ENCODE results near the gene HS3ST4. TPM values are rescaled to one million over a fixed set of nuclear protein-coding genes. Genes with fewer than 3 reads are reported as not detected.

HS3ST4 gene
- polyA plus RNA-seq = 13.0 and 14.9 TPM in 2 replicates
- polyA minus RNA-seq = 17.5 and 17.8 TPM in 2 replicates

DNA sequence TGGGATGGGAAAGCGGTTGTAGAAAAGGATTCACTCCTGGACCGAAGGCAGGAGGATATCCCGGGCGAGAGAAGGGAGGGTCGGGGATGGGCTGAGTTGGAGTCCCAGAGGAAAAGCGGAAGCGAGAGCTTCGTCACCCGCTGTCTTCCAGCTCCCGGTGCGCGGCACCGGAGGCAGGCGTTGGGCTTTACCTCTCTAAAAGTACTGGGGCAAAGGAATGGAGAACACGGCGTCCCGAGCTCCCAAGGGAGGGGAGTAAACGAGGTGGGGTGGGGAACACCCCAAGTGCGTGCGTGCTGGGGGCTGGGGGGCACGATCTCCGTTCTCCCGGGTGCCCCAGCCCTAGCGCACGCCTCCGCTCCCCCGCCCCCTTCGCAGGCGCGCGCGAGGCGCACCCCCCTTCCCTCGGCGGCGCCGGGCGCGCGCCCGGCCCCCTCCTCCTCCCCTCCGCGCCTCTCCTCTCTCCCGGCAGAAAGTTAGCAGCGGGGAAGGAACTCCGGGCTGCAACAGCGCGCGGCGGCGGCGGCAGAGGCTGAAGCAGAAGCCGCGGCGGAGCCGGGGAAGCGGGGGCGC lies at the start of gene HS3ST4:
TSS of gene HS3ST4 (plus strand) at position 441 of the 573 bp plus-strand sequence.
- Histone ChIP-seq H3K27me3 (ENCODE audit: insufficient read depth, low read depth, low read length) (peaks cover 20% of the 10 kb centered on the region), H3K9ac (ENCODE audit: low read length) (peak within 1 kb of the TSS; percentile 77), H3K4me2 (ENCODE audit: low read length) (peak within 1 kb of the TSS; percentile 26), H3F3A (ENCODE audit: insufficient read depth, low read length, poor library complexity, severe bottlenecking) (no peaks in the 10 kb centered on the region), H2AFZ (ENCODE audit: low read depth, low read length) (no peak within 1 kb of the TSS), H3K36me3 (ENCODE audit: insufficient read depth, low read length) (no peaks in the 10 kb centered on the region), H3K4me3 (ENCODE audit: low read length) (peak within 1 kb of the TSS; percentile 69), H3K27ac (ENCODE audit: low read length) (peak within 1 kb of the TSS; percentile 19), H3K79me2 (replicated peaks; ENCODE audit: insufficient read depth, low read length) (peaks cover 21% of the 10 kb centered on the region), H3K9me3 (ENCODE audit: low read length) (no peaks in the 10 kb centered on the region), H4K20me1 (ENCODE audit: insufficient read depth) (no peaks in the 10 kb centered on the region), H3K9me2 (ENCODE audit: insufficient read depth, low read length) (no peaks in the 10 kb centered on the region)
- TF ChIP-seq, protein P1, sequence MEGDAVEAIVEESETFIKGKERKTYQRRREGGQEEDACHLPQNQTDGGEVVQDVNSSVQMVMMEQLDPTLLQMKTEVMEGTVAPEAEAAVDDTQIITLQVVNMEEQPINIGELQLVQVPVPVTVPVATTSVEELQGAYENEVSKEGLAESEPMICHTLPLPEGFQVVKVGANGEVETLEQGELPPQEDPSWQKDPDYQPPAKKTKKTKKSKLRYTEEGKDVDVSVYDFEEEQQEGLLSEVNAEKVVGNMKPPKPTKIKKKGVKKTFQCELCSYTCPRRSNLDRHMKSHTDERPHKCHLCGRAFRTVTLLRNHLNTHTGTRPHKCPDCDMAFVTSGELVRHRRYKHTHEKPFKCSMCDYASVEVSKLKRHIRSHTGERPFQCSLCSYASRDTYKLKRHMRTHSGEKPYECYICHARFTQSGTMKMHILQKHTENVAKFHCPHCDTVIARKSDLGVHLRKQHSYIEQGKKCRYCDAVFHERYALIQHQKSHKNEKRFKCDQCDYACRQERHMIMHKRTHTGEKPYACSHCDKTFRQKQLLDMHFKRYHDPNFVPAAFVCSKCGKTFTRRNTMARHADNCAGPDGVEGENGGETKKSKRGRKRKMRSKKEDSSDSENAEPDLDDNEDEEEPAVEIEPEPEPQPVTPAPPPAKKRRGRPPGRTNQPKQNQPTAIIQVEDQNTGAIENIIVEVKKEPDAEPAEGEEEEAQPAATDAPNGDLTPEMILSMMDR (IDR thresholded peaks at IDR 0.05; ENCODE audit: poor library complexity, severe bottlenecking) = no peak
- peak; percentile 33 for TF ChIP-seq RAD21 (conservative IDR thresholded peaks at IDR 0.05)
- peak; percentile 23 for TF ChIP-seq SMC3 (conservative IDR thresholded peaks at IDR 0.05; ENCODE audit: poor library complexity)
- TF ChIP-seq TAF1 (IDR thresholded peaks at IDR 0.05; ENCODE audit: low read depth) = peak; percentile 20
- TF ChIP-seq, protein P2, sequence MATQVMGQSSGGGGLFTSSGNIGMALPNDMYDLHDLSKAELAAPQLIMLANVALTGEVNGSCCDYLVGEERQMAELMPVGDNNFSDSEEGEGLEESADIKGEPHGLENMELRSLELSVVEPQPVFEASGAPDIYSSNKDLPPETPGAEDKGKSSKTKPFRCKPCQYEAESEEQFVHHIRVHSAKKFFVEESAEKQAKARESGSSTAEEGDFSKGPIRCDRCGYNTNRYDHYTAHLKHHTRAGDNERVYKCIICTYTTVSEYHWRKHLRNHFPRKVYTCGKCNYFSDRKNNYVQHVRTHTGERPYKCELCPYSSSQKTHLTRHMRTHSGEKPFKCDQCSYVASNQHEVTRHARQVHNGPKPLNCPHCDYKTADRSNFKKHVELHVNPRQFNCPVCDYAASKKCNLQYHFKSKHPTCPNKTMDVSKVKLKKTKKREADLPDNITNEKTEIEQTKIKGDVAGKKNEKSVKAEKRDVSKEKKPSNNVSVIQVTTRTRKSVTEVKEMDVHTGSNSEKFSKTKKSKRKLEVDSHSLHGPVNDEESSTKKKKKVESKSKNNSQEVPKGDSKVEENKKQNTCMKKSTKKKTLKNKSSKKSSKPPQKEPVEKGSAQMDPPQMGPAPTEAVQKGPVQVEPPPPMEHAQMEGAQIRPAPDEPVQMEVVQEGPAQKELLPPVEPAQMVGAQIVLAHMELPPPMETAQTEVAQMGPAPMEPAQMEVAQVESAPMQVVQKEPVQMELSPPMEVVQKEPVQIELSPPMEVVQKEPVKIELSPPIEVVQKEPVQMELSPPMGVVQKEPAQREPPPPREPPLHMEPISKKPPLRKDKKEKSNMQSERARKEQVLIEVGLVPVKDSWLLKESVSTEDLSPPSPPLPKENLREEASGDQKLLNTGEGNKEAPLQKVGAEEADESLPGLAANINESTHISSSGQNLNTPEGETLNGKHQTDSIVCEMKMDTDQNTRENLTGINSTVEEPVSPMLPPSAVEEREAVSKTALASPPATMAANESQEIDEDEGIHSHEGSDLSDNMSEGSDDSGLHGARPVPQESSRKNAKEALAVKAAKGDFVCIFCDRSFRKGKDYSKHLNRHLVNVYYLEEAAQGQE (IDR thresholded peaks at IDR 0.05; ENCODE audit: borderline replicate concordance) = no peak
- peak; percentile 28 for TF ChIP-seq MXI1 (conservative IDR thresholded peaks at IDR 0.05; ENCODE audit: poor library complexity, severe bottlenecking)
- TF ChIP-seq EZH2 (IDR thresholded peaks at IDR 0.05; ENCODE audit: borderline replicate concordance, insufficient read depth, low read length, poor library complexity, severe bottlenecking) = no peak
- no peak for TF ChIP-seq EP300 (conservative IDR thresholded peaks at IDR 0.05; ENCODE audit: poor library complexity, severe bottlenecking)
- peak; percentile 53 for TF ChIP-seq POLR2AphosphoS5 (IDR thresholded peaks at IDR 0.05)

DNA sequence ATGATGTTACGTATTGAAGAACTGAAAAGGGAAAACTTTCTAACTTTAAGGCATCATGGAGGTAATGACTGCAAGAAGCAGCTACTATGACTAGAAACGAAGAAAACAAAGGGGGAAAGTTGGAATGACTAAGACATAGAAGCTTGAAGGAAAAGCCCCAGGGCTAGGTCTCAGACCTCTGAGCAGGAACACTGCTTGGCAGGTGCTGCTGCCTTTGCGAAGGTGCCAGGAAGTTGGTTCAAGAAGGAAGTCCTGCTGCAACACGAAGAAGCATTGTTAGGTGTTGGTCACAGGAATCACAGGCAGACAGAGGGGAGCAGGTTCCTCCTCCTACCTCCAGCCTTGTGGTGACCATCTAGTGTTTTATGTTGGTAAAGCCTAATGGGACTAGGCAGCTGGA lies 48.1 kb upstream of the HS3ST4 start:
- no peaks in the 10 kb centered on the region for H4K20me1 ChIP-seq (ENCODE audit: insufficient read depth)
- no peaks in the 10 kb centered on the region for H3K79me2 ChIP-seq (replicated peaks; ENCODE audit: insufficient read depth, low read length)
- TF ChIP-seq SMC3 (conservative IDR thresholded peaks at IDR 0.05; ENCODE audit: poor library complexity) (no peak), RAD21 (conservative IDR thresholded peaks at IDR 0.05) (no peak)
- TF ChIP-seq, protein P2 (IDR thresholded peaks at IDR 0.05; ENCODE audit: borderline replicate concordance) = no peak
- no peaks in the 10 kb centered on the region for H3K36me3 ChIP-seq (ENCODE audit: insufficient read depth, low read length)
- H3K4me3 ChIP-seq (ENCODE audit: low read length) = no peak overlapping the region
- H2AFZ ChIP-seq (ENCODE audit: low read depth, low read length) = no peak overlapping the region
- no peak overlapping the region for H3K27ac ChIP-seq (ENCODE audit: low read length)
- H3K9me3 ChIP-seq (ENCODE audit: low read length) = no peaks in the 10 kb centered on the region
- H3K4me2 ChIP-seq (ENCODE audit: low read length) = no peak overlapping the region
- no peaks in the 10 kb centered on the region for H3F3A ChIP-seq (ENCODE audit: insufficient read depth, low read length, poor library complexity, severe bottlenecking)
- no peaks in the 10 kb centered on the region for H3K9me2 ChIP-seq (ENCODE audit: insufficient read depth, low read length)
- H3K27me3 ChIP-seq (ENCODE audit: insufficient read depth, low read depth, low read length) = no peaks in the 10 kb centered on the region
- no peak overlapping the region for H3K9ac ChIP-seq (ENCODE audit: low read length)

Measured in neural cell (in vitro differentiated cells).